GM12878 (cell line): ENCODE data around the gene MAP4. TPM values are rescaled to one million over a fixed set of nuclear protein-coding genes. Genes with fewer than 3 reads are reported as not detected.

Source experiments
- ATAC-seq: fragments of 200-7000 bp; cut with Tn5 transposase; 3 replicates; pipeline ENCODE4 v1.9.1; 2020; ENCODE audit warnings: mild to moderate bottlenecking, moderate library complexity
- BruUV-seq: library from RNA; stranded (reverse); fragments of 400-500 nt; replicated peaks from 2 replicates; lab custom pipeline; 2021; lab: Mats Ljungman, UMichigan
- CTCF ChIA-PET: fragments of 300-600 bp; sonication (Branson Sonifier 250); formaldehyde crosslinking; extraction: SDS; loops from one replicate; lab custom pipeline; 2021; ENCODE audit warnings: inconsistent platforms; lab: Yijun Ruan, JAX
- POLR2A ChIA-PET: fragments of 350-600 bp; formaldehyde crosslinking; extraction: SDS; loops from one replicate; lab custom pipeline; 2021; ENCODE audit warnings: inconsistent platforms; lab: Charles Lee
- RAD21 ChIA-PET: fragments of 300-600 bp; sonication (Branson Sonifier 250); formaldehyde crosslinking; loops from one replicate; lab custom pipeline; 2023; ENCODE audit warnings: antibody characterized with exemption; ENCODE audit not compliant: unreplicated experiment; lab: Charles Lee
- SMC1A ChIA-PET: fragments of 300-600 bp; sonication (Branson Sonifier 250); formaldehyde crosslinking; loops from one replicate; lab custom pipeline; 2023; ENCODE audit not compliant: unreplicated experiment, uncharacterized antibody; lab: Charles Lee
- DNase-seq: peaks from one replicate; pipeline ENCODE4 v3.0.0-alpha.2; 2011; ENCODE audit warnings: low read depth, low spot score
- FAIRE-seq: peaks from 3 replicates; lab custom pipeline; 2011; peaks lifted over from hg19 to GRCh38; lab: Jason Lieb, UNC
- H2AFZ ChIP-seq: 2 replicates; pipeline ENCODE4 v1.6.0; 2011; ENCODE audit warnings: low read depth, low read length, control low read depth; ENCODE audit not compliant: control insufficient read depth
- H3K27ac ChIP-seq: 2 replicates; pipeline ENCODE4 v1.5.1; 2011; ENCODE audit warnings: control low read depth; ENCODE audit not compliant: control insufficient read depth, insufficient read depth
- H3K27me3 ChIP-seq, 2 experiments: replicated peaks in 1 of 2; 2 replicates each; pipeline versions ENCODE4 v1.6.0 to v1.6.1; 2011; ENCODE audit warnings: low read length in 1 of 2; ENCODE audit not compliant: control insufficient read depth in 2 of 2, insufficient read depth in 2 of 2
- H3K36me3 ChIP-seq, 2 experiments: 2 replicates each; pipeline ENCODE4 v1.5.1; 2011; ENCODE audit warnings: low read length in 1 of 2; ENCODE audit not compliant: control insufficient read depth in 2 of 2, insufficient read depth in 2 of 2
- H3K4me1 ChIP-seq: 2 replicates; pipeline ENCODE4 v1.6.1; 2011; ENCODE audit warnings: mild to moderate bottlenecking, low read length, moderate library complexity, mixed read lengths; ENCODE audit not compliant: control insufficient read depth, insufficient read depth
- H3K4me2 ChIP-seq: 2 replicates; pipeline ENCODE4 v1.6.0; 2011; ENCODE audit warnings: control low read depth; ENCODE audit not compliant: control insufficient read depth, insufficient read depth
- H3K4me3 ChIP-seq: fragments of 200-600 bp; sonication (generic); 2 replicates; pipeline ENCODE4 v1.5.1; 2016
- H3K79me2 ChIP-seq: 2 replicates; pipeline ENCODE4 v1.6.0; 2011; ENCODE audit warnings: low read length; ENCODE audit not compliant: control insufficient read depth, insufficient read depth
- H3K9ac ChIP-seq: 2 replicates; pipeline ENCODE4 v1.8.0; 2011; ENCODE audit warnings: low read length, control low read depth, mixed read lengths; ENCODE audit not compliant: control insufficient read depth, insufficient read depth
- H3K9me3 ChIP-seq: replicated peaks from 3 replicates; pipeline ENCODE4 v1.5.1; 2011; ENCODE audit warnings: mild to moderate bottlenecking, low read length; ENCODE audit not compliant: control insufficient read depth, insufficient read depth
- H4K20me1 ChIP-seq: 2 replicates; pipeline ENCODE4 v1.6.0; 2011; ENCODE audit not compliant: control insufficient read depth, insufficient read depth
- CREM ChIP-seq: IDR thresholded peaks from 2 replicates; pipeline ENCODE4 v1.6.1; 2014; ENCODE audit warnings: antibody characterized with exemption, low read depth
- EP300 ChIP-seq, 2 experiments: fragments of 150-350 bp in 1 of 2; IDR thresholded peaks; 2 replicates each; pipeline ENCODE4 v1.6.1; 2011 to 2012; ENCODE audit warnings: low read depth in 2 of 2, low read length in 2 of 2, borderline replicate concordance in 1 of 2, improper control_type of control experiment in 1 of 2, inconsistent platforms in 1 of 2; ENCODE audit not compliant: control insufficient read depth in 1 of 2
- PKNOX1 ChIP-seq: fragments of 450-650 bp; IDR thresholded peaks from 2 replicates; pipeline ENCODE4 v1.6.1; 2016; ENCODE audit warnings: mild to moderate bottlenecking
- POLR2A ChIP-seq: IDR thresholded peaks from 2 replicates; pipeline ENCODE4 v1.6.1; 2011; ENCODE audit warnings: low read depth, mild to moderate bottlenecking, low read length
- POLR2AphosphoS2 ChIP-seq: IDR thresholded peaks from 2 replicates; pipeline ENCODE4 v1.6.1; 2011; ENCODE audit warnings: low read depth, mild to moderate bottlenecking, low read length, improper control_type of control experiment, moderate library complexity
- POLR2AphosphoS5 ChIP-seq: IDR thresholded peaks from 2 replicates; pipeline ENCODE4 v1.6.1; 2011; ENCODE audit warnings: mild to moderate bottlenecking, low read length, inconsistent platforms
- RCOR1 ChIP-seq: conservative IDR thresholded peaks from 2 replicates; pipeline ENCODE4 v1.6.1; 2012; ENCODE audit warnings: low read depth, low read length, improper control_type of control experiment
- SREBF2 ChIP-seq: IDR thresholded peaks from 2 replicates; pipeline ENCODE4 v1.6.1; 2012; ENCODE audit warnings: mild to moderate bottlenecking, low read length
- TAF1 ChIP-seq: IDR thresholded peaks from 2 replicates; pipeline ENCODE4 v1.6.1; 2011; ENCODE audit warnings: mild to moderate bottlenecking, low read depth, low read length, borderline replicate concordance
- TCF3 ChIP-seq: IDR thresholded peaks from 2 replicates; pipeline ENCODE4 v1.6.1; 2012; ENCODE audit warnings: low read depth, mild to moderate bottlenecking, low read length, borderline replicate concordance; ENCODE audit not compliant: insufficient read depth
- USF2 ChIP-seq: IDR thresholded peaks from 2 replicates; pipeline ENCODE4 v1.6.1; 2011; ENCODE audit warnings: low read depth, low read length, improper control_type of control experiment, borderline replicate concordance
- ZBTB33 ChIP-seq: fragments of 450-650 bp; IDR thresholded peaks from 2 replicates; pipeline ENCODE4 v1.6.1; 2017; ENCODE audit warnings: mild to moderate bottlenecking
- WGBS: methylation state at CpG from one replicate; pipeline ENCODE4 v1.1.6; 2016; ENCODE audit warnings: low lambda C conversion rate; ENCODE audit not compliant: insufficient replicate concordance, insufficient coverage; ENCODE audit errors: missing lambda C conversion rate; 5-methylcytosine and 5-hydroxymethylcytosine counted together
- in situ Hi-C: fragments of 300-500 bp; cut with MboI; formaldehyde crosslinking; loops from 9 replicates; pipeline ENCODE4 v1.14.3; 2018; ENCODE audit warnings: mixed read lengths
- intact Hi-C: fragments of 100-400 bp; cut with micrococcal nuclease; formaldehyde crosslinking; loops from one replicate; pipeline ENCODE4 v1.14.2; 2022; ENCODE audit not compliant: unreplicated experiment
- polyA plus RNA-seq, 11 experiments: library from polyadenylated mRNA; depleted of rRNA in 4 of 11; unstranded in 6 of 11; stranded (reverse) in 5 of 11; fragments of >200 nt; fragmentation: Nextera tagmentation in 4 of 11; fragmentation: Illumina TruSeq in 1 of 11; extraction: Ambion mirVana in 4 of 11; extraction: Trizol in 1 of 11; gene quantifications; 1 replicate in 1 of 11; 2 replicates in 10 of 11; pipeline versions ENCODE4 v1.2.1 to v1.2.3, GENCODE V29; 2011 to 2016; ENCODE audit warnings: inconsistent platforms in 2 of 11, missing spikeins in 2 of 11, low read depth in 1 of 11
- total RNA-seq, 4 experiments: library from RNA; depleted of rRNA in 3 of 4; stranded (reverse); fragments of >200 nt in 3 of 4; fragmentation: Illumina TruSeq in 1 of 4; extraction: Trizol in 1 of 4; gene quantifications; 2 replicates each; pipeline versions ENCODE4 v1.2.1 to v1.2.3, GENCODE V29; 2013 to 2021

MAP4 gene
- total and polyA plus RNA-seq, 10 of the 15 experiments (the other 5 are each of a cell fraction or from before 2014, with no cell fraction given) = 22.2 to 145 (median 47.2) TPM

- intact Hi-C loops = no loop called here
- no peak for FAIRE-seq
- in situ Hi-C loops = no loop called here
- Histone ChIP-seq H3K27me3 (no peaks in the 10 kb centered on the region), H3K36me3 (peaks cover 13 to 52% of the 10 kb centered on the region in 2 experiments), H3K27ac (no peak overlapping the region), H3K79me2 (no peaks in the 10 kb centered on the region), H3K9me3 (no peaks in the 10 kb centered on the region), H2AFZ (no peak overlapping the region), H3K4me3 (no peak overlapping the region), H3K4me1 (no peaks in the 10 kb centered on the region), H3K4me2 (no peak overlapping the region), H3K9ac (no peak overlapping the region), H4K20me1 (no peaks in the 10 kb centered on the region)
- ChIA-PET POLR2A (no interaction called here), SMC1A (no interaction called here), RAD21 (no interaction called here), CTCF (interaction anchor here (0.7 to 2.2 kb wide), 3 partner anchors 119 to 302 kb away, joined by 3 to 6 read pairs (median 5); no protein-coding TSS in a partner anchor)
- no TSS peak for BruUV-seq
- 90% methylated on average over 14 of the region's 14 CpGs for whole genome bisulfite sequencing
- no peak for DNase-seq
- TF ChIP-seq POLR2AphosphoS5 (0 out of 2 replicates have a peak, but pooled peaks have one; percentile 4), POLR2A (peak; percentile 9; the same call in 1 of the 2 replicates), TAF1 (no peak)
- no peak for ATAC-seq
Observed at GRCh38 chr3:47849186-47849698, 167.0 kb downstream of the MAP4 start.

- intact Hi-C loops (no loop called here), in situ Hi-C loops (no loop called here)
- Histone ChIP-seq H3K4me1 (no peaks in the 10 kb centered on the region), H3K79me2 (no peaks in the 10 kb centered on the region), H3K4me2 (no peak overlapping the region), H3K36me3 (peaks cover 19 to 55% of the 10 kb centered on the region in 2 experiments), H3K27me3 (no peaks in the 10 kb centered on the region), H3K27ac (no peak overlapping the region), H4K20me1 (no peaks in the 10 kb centered on the region), H3K4me3 (no peak overlapping the region), H3K9me3 (no peaks in the 10 kb centered on the region), H2AFZ (no peak overlapping the region), H3K9ac (no peak overlapping the region)
- CTCF ChIA-PET = interaction anchor here (1.5 to 2.2 kb wide), 2 partner anchors 141 to 303 kb away, joined by 5 to 6 read pairs; no protein-coding TSS in a partner anchor
- FAIRE-seq (no peak), DNase-seq (no peak), ATAC-seq (no peak)
- POLR2A ChIA-PET = no interaction called here
- 95% methylated on average over 23 of the region's 23 CpGs for WGBS
- BruUV-seq = no TSS peak
- RAD21 ChIA-PET = no interaction called here
- TF ChIP-seq PKNOX1 (no peak), RCOR1 (no peak), POLR2AphosphoS5 (no peak; the same call in 1 of the 2 replicates), ZBTB33 (no peak), POLR2A (peak; percentile 54), EP300 (IDR thresholded peaks at IDR 0.05; ENCODE audit: borderline replicate concordance in 1 of 2, control insufficient read depth in 1 of 2, low read depth in 2 of 2, low read length in 2 of 2) (no peak), POLR2AphosphoS2 (peak; percentile 60; the same call in 1 of the 2 replicates), USF2 (no peak), TCF3 (no peak), CREM (no peak), SREBF2 (no peak)
- SMC1A ChIA-PET = no interaction called here
Observed at GRCh38 chr3:47848599-47849117, 167.6 kb downstream of the MAP4 start.
